ENCODE measurements around the gene MIER2. TPM values are rescaled to one million over a fixed set of nuclear protein-coding genes. Genes with fewer than 3 reads are reported as not detected.

Gene MIER2
- total RNA-seq, 1 experiment from 2014 or later = 23.2 TPM

DNA sequence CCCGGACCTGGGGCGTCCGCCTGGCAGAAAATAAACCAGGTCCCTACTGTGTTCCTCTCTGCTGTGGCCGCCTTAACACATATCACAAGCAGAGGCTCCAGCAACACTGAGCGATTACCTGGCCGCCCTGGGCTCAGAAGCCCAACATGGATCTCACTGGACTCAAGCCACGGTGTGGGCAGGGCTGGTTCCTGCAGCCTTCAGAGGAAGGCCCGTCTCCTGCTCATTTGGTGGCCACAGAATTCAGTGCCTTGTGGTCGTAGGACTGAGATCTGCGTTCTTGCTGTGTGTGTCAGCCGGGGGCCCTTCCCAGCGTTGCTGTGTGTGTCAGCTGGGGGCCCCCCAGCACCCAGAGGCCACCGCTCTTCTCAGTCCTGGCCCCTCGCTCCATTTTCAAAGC is 34.1 kb upstream of the MIER2 start:
- DNase-seq (ENCODE audit: low spot score) = no peak

GRCh38 chr19:377801-378581 is 33.4 kb upstream of the MIER2 start:
- peak; percentile 46 for DNase-seq (ENCODE audit: low spot score)

GRCh38 chr19:376111-376470 is 31.5 kb upstream of the MIER2 start:
- DNase-seq (ENCODE audit: low spot score) = no peak

GRCh38 chr19:375395-376110 is 31.0 kb upstream of the MIER2 start:
- DNase-seq (ENCODE audit: low spot score) = no peak

DNA sequence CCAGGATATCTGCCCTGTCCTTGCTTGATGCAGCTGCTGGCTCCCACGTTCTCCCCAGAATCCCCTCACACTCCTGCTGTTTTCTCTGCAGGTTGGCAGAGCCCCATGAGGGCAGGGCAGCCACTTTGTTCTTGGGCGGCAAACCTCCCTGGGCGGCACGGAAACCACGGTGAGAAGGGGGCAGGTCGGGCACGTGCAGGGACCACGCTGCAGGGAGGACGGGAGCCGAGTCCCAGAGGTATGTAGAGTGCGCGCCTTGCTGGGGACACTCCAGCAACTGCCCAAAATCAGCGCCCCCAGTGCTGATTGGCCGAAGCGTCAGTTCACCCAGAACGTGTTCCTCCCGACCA is 30.3 kb upstream of the MIER2 start:
- DNase-seq (ENCODE audit: low spot score) = no peak

GRCh38 chr19:374183-374885 is 29.7 kb upstream of the MIER2 start:
- no peak for DNase-seq (ENCODE audit: low spot score)

DNA sequence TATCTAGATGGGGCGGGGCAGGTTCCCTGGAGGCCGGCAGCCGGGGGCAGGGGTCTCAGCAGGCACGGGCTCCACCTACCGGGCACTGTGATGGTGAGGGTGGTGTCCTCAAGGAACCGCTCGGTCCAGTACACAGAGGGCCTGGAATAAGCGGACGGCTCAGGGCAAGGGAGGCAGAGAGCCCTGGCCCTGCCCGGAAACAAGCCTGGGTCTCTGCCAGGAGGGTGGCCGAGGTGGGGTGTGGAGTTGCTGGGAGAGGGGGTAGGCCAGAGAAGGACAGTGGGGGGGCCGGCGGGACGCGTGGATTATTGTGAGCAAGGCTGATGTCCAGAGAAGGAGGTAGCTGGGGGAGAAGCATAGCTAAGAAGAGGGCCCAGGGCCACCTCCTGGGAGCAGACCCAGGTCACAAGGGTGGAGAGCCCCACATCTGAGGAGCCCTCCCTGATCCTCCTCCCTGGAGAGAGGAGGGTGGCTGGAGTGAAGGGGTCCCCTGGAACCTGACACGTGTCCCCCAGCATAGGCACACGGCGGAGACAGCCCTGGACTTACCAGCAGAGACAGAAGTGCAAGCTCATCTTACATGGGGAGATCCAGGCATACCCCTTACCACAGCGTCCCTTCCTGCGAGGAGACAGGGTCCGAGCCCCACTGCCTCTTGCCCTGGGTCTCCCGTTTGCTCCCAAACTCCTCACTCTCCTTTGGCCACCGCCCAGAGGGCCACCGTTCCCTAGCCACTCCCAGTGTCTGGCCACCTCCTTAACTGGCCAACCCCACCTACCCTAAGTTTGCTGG is 29.0 kb upstream of the MIER2 start:
- no peak for DNase-seq (ENCODE audit: low spot score)

DNA sequence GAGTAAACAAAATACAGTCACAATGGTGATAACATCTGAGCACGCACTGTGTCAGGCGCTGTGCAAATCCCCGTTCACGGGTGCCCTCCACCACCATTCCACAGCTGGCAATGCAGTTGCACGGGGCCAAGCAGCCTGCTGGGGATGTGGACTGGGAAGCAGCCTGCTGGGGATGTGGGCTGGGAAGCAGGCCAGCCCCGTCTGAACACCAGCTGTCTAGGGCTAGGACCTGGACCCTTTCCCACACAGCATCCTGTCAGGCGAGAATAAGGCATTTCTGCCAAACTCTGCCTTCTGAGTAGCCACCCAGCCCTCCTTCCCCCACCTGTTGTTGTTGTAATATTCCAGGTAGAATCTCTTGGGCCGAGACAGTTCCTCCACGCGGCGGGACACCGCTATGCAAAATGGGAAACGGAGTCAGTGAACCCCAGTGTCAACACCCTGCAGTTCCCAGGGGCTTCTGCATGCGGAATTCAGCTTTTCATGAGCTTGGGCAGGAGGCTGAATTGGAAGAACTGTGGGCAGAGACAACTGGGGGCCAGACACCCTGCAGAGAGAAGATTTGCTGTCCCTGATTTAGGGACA is 27.8 kb upstream of the MIER2 start:
- peak; percentile 70 for DNase-seq (ENCODE audit: low spot score)

- no peak for DNase-seq (ENCODE audit: low spot score)
Measured at GRCh38 chr19:371501-372168, 27.0 kb upstream of the MIER2 start.

- no peak for DNase-seq (ENCODE audit: low spot score)
Measured at GRCh38 chr19:370641-371330, 26.2 kb upstream of the MIER2 start.

DNA sequence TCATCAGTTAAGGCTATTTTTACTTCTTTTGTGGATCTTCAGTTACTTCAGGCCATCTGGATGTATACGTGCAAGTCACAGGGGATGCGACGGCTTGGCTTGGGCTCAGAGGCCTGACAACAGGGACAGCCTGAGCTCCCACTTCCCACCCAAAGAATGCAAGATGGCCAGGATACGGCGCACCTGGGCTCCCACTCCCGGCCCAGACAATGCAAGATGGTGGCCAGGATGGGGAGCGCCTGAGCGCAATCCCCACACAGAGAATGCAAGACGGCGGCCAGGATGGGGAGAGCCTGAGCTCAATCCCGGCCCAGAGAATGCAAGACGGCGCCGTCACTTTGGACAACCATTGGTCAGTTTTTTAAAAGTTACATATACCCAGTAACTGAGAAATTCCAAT is 25.3 kb upstream of the MIER2 start:
- DNase-seq (ENCODE audit: low spot score) = no peak

DNA sequence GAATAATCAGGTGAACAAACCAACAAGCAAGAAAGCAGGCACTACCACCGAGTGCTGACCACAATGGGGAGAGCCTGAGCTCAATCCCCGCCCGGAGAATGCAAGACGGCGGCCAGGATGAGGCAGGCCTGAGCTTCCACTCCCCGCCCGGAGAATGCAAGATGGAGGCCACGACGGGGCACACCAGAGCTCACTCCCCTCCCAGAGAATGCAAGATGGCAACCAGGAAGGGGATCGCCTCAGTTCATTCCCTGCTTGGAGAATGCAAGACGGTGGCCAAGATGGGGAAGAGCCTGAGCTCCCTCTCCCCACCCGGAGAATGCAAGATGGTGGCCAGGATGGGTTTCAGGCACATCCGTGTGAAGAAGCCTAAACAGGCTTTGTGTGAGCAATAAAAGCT is 24.7 kb upstream of the MIER2 start:
- no peak for DNase-seq (ENCODE audit: low spot score)

DNA sequence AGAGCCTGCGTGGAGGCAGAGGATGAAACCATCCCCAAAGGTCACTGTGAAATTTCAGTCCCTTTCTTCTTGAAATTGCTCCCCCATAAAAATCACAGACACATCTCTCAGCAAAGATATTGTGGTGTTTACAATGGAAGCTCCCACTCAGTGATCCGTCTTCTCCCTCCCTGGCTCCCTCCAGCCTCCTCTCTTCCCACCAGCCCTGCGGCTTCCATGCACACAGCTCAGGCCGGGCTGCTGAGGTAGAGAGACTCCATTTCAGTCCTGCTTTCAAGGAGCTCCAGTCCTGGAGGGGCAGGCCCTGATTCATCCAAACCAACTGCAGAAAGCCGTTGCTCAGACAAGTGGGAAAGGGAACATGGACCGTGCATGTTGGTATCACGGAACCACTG is 24.0 kb upstream of the MIER2 start:
- no peak for DNase-seq (ENCODE audit: low spot score)

DNA sequence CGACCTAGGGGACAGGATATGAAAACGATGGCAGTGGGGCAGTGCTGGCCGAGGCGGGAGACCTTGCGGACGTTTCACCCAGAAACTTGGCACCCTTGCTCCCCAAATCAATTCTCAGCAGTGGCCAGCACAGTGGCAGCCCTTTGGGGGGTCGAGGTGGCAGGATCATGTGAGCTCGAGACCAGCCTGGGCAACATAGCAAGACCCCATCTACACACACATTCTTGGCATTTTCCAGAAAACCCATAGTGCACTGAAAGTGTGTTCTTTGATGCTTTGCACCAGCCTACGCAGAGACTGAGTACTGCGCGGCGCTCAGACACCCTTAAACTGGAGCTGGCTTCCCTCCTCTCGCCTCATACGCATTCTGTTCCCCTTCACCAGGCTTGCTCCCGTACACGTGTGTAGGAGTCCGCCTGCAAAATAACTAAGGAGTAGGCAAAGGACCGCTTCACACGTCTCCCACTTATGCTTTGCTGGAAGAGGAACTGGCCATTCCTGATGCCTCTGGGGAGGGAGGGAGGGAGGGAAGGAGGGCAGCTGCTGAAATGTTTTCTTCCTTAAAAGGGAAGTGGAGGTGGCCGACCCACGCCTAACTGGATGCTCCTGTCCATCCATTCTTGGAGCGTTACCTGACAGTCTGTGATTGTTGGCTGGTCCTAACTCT is 23.5 kb upstream of the MIER2 start:
- no peak for DNase-seq (ENCODE audit: low spot score)

GRCh38 chr19:367561-367960 is 23.0 kb upstream of the MIER2 start:
- DNase-seq (ENCODE audit: low spot score) = no peak

DNA sequence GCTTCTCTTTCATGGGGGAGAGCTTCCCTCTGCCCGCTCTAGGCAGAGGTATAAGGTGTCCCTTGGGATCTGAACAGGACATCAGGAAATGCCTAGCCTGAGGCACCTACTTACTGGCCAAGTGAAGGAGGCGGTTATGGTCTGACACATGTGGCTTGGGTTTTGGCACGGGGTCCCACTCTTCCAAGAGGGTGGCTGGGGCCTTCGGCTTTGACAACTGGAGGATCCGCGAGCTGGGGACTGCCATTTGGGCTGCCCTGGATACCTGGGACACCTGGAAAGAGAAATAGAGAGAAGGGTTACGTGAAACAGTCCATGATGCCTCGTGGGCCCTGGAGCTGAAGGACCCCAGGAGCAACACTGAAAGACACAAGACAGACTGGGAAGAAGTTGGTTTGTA is 22.4 kb upstream of the MIER2 start:
- no peak for DNase-seq (ENCODE audit: low spot score)

GRCh38 chr19:366205-366783 is 21.7 kb upstream of the MIER2 start:
- no peak for DNase-seq (ENCODE audit: low spot score)

GRCh38 chr19:364496-365287 is 20.1 kb upstream of the MIER2 start:
- DNase-seq (ENCODE audit: low spot score) = no peak

- DNase-seq (ENCODE audit: low spot score) = no peak
Measured at GRCh38 chr19:362683-363082, 18.1 kb upstream of the MIER2 start.
